IgD-negative memory B cell (primary cell): ENCODE results near the gene PPTC7. TPM values are rescaled to one million over a fixed set of nuclear protein-coding genes. Genes with fewer than 3 reads are reported as not detected.
"Not testable (repeated sequence)": the region's sequence is repeated elsewhere in the genome, so short reads cannot be mapped to it uniquely, and the experiment has no call there.

ENCODE experiments used
- H3K27ac Mint-ChIP-seq, 3 donors: one replicate each; pipeline ENCODE4 v1.8.0; 2020 to 2022; ENCODE audit warnings: mild to moderate bottlenecking in 3 of 3, mixed read lengths in 3 of 3, moderate library complexity in 1 of 3
- H3K27me3 Mint-ChIP-seq: one replicate; pipeline ENCODE4 v1.8.0; 2021; ENCODE audit warnings: mixed read lengths
- H3K36me3 Mint-ChIP-seq: one replicate; pipeline ENCODE4 v1.8.0; 2020; ENCODE audit warnings: mild to moderate bottlenecking, mixed read lengths
- H3K4me1 Mint-ChIP-seq, 3 donors: one replicate each; pipeline ENCODE4 v1.8.0; 2020 to 2022; ENCODE audit warnings: mixed read lengths in 3 of 3, mild to moderate bottlenecking in 1 of 3
- H3K4me3 Mint-ChIP-seq, 4 donors: one replicate each; pipeline ENCODE4 v1.8.0; 2020 to 2022; ENCODE audit warnings: mild to moderate bottlenecking in 4 of 4, mixed read lengths in 4 of 4, moderate library complexity in 3 of 4
- H3K9me3 Mint-ChIP-seq, 3 donors: one replicate each; pipeline ENCODE4 v1.8.0; 2020 to 2021; ENCODE audit warnings: mixed read lengths in 3 of 3, mild to moderate bottlenecking in 1 of 3
- polyA plus RNA-seq: library from polyadenylated mRNA; unstranded; fragments of 300-500 nt; fragmentation: Illumina TruSeq; gene quantifications from one replicate; pipeline ENCODE4 v1.2.3, GENCODE V29; 2021

Gene PPTC7, protein sequence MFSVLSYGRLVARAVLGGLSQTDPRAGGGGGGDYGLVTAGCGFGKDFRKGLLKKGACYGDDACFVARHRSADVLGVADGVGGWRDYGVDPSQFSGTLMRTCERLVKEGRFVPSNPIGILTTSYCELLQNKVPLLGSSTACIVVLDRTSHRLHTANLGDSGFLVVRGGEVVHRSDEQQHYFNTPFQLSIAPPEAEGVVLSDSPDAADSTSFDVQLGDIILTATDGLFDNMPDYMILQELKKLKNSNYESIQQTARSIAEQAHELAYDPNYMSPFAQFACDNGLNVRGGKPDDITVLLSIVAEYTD
- polyA plus RNA-seq, result 10.1 TPM

GRCh38 chr12:110583137-110584059, at the start of gene PPTC7:
Gene PPTC7 (minus strand): TSS chr12:110583318. CDS start chr12:110583031, 287 bp downstream.
- Mint-ChIP-seq H3K27me3 (no peaks in the 10 kb centered on the region), H3K9me3 (no peaks in the 10 kb centered on the region), H3K36me3 (no peaks in the 10 kb centered on the region), H3K4me3 (peak within 1 kb of the TSS; percentile 90 to 96 (median 94)), H3K4me1 (peaks cover 28 to 52% (median 34%) of the 10 kb centered on the region in 3 donors), H3K27ac (peak within 1 kb of the TSS; percentile 96 to 98 (median 98))

- no peaks in the 10 kb centered on the region for H3K9me3 Mint-ChIP-seq
- no peaks in the 10 kb centered on the region for H3K27me3 Mint-ChIP-seq
- H3K27ac Mint-ChIP-seq, result peak overlapping the region; percentile 95 to 97 (median 97)
- peak overlapping the region; percentile 78 to 94 (median 89) for H3K4me3 Mint-ChIP-seq
- peaks cover 2% of the 10 kb centered on the region for H3K36me3 Mint-ChIP-seq
- peaks cover 46 to 53% (median 48%) of the 10 kb centered on the region in 3 donors for H3K4me1 Mint-ChIP-seq
These were observed 44.5 kb upstream of the PPTC7 start for GRCh38 chr12:110627500-110628195.

DNA sequence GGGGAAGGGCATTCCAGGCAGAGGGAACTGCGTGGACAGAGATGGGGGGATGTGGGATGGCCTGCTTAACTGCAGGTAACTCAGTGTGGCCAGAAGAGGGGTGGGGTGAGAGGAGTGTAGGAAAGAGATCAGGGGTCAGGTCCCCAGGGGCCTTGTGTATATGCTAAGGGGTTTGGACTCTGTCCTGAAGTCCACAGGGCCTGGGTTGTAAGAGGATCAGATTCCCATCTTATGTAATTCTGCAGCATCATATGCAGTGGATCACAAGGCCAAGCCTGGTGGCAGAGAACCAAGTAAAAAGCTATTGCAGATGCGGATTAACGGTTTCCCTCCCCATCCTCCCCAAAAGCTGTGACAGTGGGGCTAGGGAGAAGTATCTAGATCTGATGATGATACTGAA, 39.5 kb upstream of the PPTC7 start:
- peak overlapping the region in 2 of 3 donors; percentile 82 to 91 for H3K27ac Mint-ChIP-seq

DNA sequence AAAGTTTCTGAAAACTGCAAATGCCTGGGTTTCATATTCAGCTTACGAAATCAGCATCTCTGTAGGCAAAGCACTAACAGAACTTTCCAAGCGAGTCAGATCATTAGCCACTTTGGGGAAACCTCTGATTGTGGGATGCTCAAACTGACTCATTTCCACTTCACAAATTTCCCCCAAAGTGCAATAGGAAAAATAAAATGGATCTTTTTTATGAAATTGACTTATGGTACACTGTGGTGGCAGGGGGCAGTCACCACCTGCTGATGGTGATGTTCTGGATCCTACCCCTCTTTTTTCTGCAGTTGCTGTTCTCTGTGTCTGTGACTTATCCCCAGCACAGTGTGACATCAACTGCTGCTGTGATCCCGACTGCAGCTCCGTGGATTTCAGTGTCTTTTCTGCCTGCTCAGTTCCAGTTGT, 36.4 kb upstream of the PPTC7 start:
- H3K4me1 Mint-ChIP-seq, result peaks cover 38 to 47% (median 46%) of the 10 kb centered on the region in 3 donors
- no peaks in the 10 kb centered on the region for H3K9me3 Mint-ChIP-seq
- peaks cover 1% of the 10 kb centered on the region for H3K36me3 Mint-ChIP-seq
- H3K27ac Mint-ChIP-seq, result peak overlapping the region; percentile 89 to 97 (median 91)
- H3K27me3 Mint-ChIP-seq, result no peaks in the 10 kb centered on the region
- peak overlapping the region; percentile 88 to 98 (median 94) for H3K4me3 Mint-ChIP-seq

More for the DNA sequence above, 39.5 kb upstream of the PPTC7 start:
- Mint-ChIP-seq H3K4me3 (peak overlapping the region in 2 of 4 donors; percentile 63 to 83), H3K4me1 (peaks cover 44 to 48% (median 44%) of the 10 kb centered on the region in 3 donors), H3K36me3 (peaks cover 3% of the 10 kb centered on the region), H3K27me3 (no peaks in the 10 kb centered on the region), H3K9me3 (no peaks in the 10 kb centered on the region)

GRCh38 chr12:110616471-110617115, 33.5 kb upstream of the PPTC7 start:
- no peaks in the 10 kb centered on the region for H3K27me3 Mint-ChIP-seq
- peaks cover 29 to 39% (median 37%) of the 10 kb centered on the region in 3 donors for H3K4me1 Mint-ChIP-seq
- peak overlapping the region in 2 of 4 donors; percentile 56 to 66 for H3K4me3 Mint-ChIP-seq
- H3K9me3 Mint-ChIP-seq, result no peaks in the 10 kb centered on the region
- H3K27ac Mint-ChIP-seq, result peak overlapping the region in 1 of 3 donors; percentile 97
- H3K36me3 Mint-ChIP-seq, result peaks cover 1% of the 10 kb centered on the region

- H3K27ac Mint-ChIP-seq, result peak overlapping the region; percentile 64 to 97 (median 90)
- H3K4me1 Mint-ChIP-seq, result peaks cover 27 to 39% (median 28%) of the 10 kb centered on the region in 3 donors
- no peaks in the 10 kb centered on the region for H3K9me3 Mint-ChIP-seq
- H3K4me3 Mint-ChIP-seq, result peak overlapping the region; percentile 41 to 96 (median 78)
- peaks cover 2% of the 10 kb centered on the region for H3K36me3 Mint-ChIP-seq
- H3K27me3 Mint-ChIP-seq, result no peaks in the 10 kb centered on the region
These were observed 32.1 kb upstream of the PPTC7 start for GRCh38 chr12:110615171-110615570.

- H3K36me3 Mint-ChIP-seq, result peaks cover 2% of the 10 kb centered on the region
- peak within 1 kb of the TSS; percentile 90 to 96 (median 94) for H3K4me3 Mint-ChIP-seq
- H3K27ac Mint-ChIP-seq, result peak within 1 kb of the TSS; percentile 94 to 97 (median 97)
- no peaks in the 10 kb centered on the region for H3K9me3 Mint-ChIP-seq
- peaks cover 20 to 30% (median 23%) of the 10 kb centered on the region in 3 donors for H3K4me1 Mint-ChIP-seq
- H3K27me3 Mint-ChIP-seq, result no peaks in the 10 kb centered on the region
These were observed 30.9 kb upstream of the PPTC7 start, which contains the start of gene TCTN1 for GRCh38 chr12:110613771-110614684. Gene TCTN1 (plus strand): TSS chr12:110614129. CDS start chr12:110614183, 54 bp downstream.

DNA sequence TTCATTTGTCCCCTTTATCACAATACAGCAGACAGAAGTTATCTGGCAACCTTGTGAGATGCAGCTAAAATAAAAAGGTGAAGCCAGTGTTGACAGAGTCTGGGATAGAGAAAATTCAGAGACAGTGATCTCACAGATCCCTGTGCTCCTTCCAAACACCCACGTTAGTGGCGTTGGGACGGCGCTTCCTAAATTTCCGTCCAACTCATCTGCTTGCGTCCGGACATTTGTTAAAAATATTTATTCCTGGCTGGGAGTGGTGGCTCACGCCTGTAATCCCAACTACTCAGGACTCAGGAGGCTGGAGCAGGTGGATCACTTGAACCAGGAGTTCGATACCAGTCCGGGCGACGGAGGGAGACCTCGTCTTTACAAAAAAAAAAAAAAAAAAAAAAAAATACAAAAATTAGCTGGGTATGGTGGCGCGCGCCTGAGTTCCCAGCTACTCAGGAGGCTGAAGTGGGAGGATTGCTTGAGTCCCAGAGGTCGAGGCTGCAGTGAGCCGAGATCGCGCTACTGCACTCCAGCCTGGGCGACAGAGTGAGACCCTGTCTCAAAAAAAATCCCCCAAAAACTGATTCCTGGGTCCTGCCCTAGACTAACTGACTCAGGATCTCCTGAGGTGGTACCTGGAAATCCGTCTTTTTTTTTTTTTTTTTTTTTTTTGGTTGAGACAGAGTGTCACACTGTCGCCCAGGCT, 30.1 kb upstream of the PPTC7 start:
- no peaks in the 10 kb centered on the region for H3K27me3 Mint-ChIP-seq
- H3K4me1 Mint-ChIP-seq, result peaks cover 20 to 34% (median 26%) of the 10 kb centered on the region in 3 donors
- peak overlapping the region; percentile 90 to 96 (median 94) for H3K4me3 Mint-ChIP-seq
- no peaks in the 10 kb centered on the region for H3K9me3 Mint-ChIP-seq
- peaks cover 2% of the 10 kb centered on the region for H3K36me3 Mint-ChIP-seq
- H3K27ac Mint-ChIP-seq, result peak overlapping the region; percentile 94 to 97 (median 97)

- H3K36me3 Mint-ChIP-seq, result peaks cover 2% of the 10 kb centered on the region
- H3K27ac Mint-ChIP-seq, result peak overlapping the region; percentile 88 to 99 (median 99)
- peaks cover 0 to 2% (median 0%) of the 10 kb centered on the region in 3 donors for H3K9me3 Mint-ChIP-seq
- peaks cover 30 to 43% (median 37%) of the 10 kb centered on the region in 3 donors for H3K4me1 Mint-ChIP-seq
- H3K27me3 Mint-ChIP-seq, result peaks cover 1% of the 10 kb centered on the region
- H3K4me3 Mint-ChIP-seq, result peak overlapping the region; percentile 80 to 96 (median 86)
These were observed 23.1 kb upstream of the PPTC7 start for GRCh38 chr12:110606253-110606611.

- H3K27me3 Mint-ChIP-seq, H3K36me3 Mint-ChIP-seq, H3K9me3 Mint-ChIP-seq: not testable (repeated sequence)
- H3K4me1 Mint-ChIP-seq, result peaks cover 34 to 39% (median 36%) of the 10 kb centered on the region in 3 donors
- H3K4me3 Mint-ChIP-seq, result peak overlapping the region in 2 of 4 donors; percentile 12 to 74
- peak overlapping the region in 2 of 3 donors; percentile 76 to 91 for H3K27ac Mint-ChIP-seq
These were observed 19.1 kb upstream of the PPTC7 start for GRCh38 chr12:110602085-110602814.

GRCh38 chr12:110600254-110600653, 17.1 kb upstream of the PPTC7 start:
- H3K9me3 Mint-ChIP-seq, result no peaks in the 10 kb centered on the region
- peak overlapping the region in 1 of 4 donors; percentile 19 for H3K4me3 Mint-ChIP-seq
- peaks cover 25 to 28% (median 28%) of the 10 kb centered on the region in 3 donors for H3K4me1 Mint-ChIP-seq
- peaks cover 1% of the 10 kb centered on the region for H3K27me3 Mint-ChIP-seq
- H3K36me3 Mint-ChIP-seq, result no peaks in the 10 kb centered on the region
- H3K27ac Mint-ChIP-seq, result peak overlapping the region in 2 of 3 donors; percentile 64 to 65

- peak overlapping the region in 2 of 3 donors; percentile 25 to 33 for H3K27ac Mint-ChIP-seq
- H3K27me3 Mint-ChIP-seq, result no peaks in the 10 kb centered on the region
- no peaks in the 10 kb centered on the region for H3K9me3 Mint-ChIP-seq
- H3K4me3 Mint-ChIP-seq, result peak overlapping the region in 1 of 4 donors; percentile 41
- peaks cover 20 to 27% (median 24%) of the 10 kb centered on the region in 3 donors for H3K4me1 Mint-ChIP-seq
- no peaks in the 10 kb centered on the region for H3K36me3 Mint-ChIP-seq
These were observed 16.2 kb upstream of the PPTC7 start for GRCh38 chr12:110599334-110599733.
